ENCODE data around the gene C12orf60.

DNA sequence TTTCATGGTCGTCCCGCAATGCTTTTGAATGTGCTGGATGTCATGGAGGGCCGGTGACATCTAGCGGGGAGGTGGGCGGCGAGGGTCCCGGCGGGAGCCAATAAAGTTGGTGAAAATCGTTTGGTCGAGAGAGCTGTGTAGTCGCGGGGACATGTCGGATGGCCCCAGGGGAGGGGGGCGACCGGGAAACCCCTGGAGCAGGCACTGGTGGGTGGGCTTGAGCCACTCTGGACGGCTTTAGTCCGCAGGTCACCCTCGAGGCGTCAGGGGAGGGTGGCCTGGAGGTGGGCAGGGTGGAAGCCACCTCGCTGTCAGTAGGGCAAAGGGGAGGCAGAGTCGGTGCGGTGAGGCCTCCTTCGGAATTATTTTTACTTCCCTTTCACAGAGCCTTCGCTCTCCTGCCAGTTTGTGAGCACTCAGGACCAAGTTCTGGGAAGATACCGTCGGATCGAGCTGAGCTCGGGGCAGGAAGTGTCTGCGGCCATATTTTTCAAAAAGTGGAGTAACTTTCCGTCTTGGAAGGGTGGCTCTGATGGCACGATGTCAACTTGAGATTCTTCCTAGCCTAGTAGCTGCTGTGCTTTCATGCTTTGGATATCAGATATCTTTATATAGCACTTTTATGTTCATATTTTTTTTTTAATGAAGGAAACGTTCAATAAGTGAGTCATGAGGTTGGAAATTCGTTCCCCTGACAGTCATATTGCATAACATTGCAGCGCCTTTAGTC, 28.4 kb upstream of the C12orf60 start:
- TF ChIP-seq EZH2 (IDR thresholded peaks at IDR 0.05; ENCODE audit: insufficient read depth, poor library complexity, severe bottlenecking) (no peak), EZH2phosphoT487 (IDR thresholded peaks at IDR 0.05; ENCODE audit: insufficient read depth, low read depth) (no peak)

Measured in GM23248 (cell line).